Lower lobe of right lung (tissue), 2 donors: ENCODE results near the gene TGFA. TPM values are rescaled to one million over a fixed set of nuclear protein-coding genes. Genes with fewer than 3 reads are reported as not detected.

Experiments used
- ATAC-seq, 2 donors: fragments of 200-7000 bp; cut with Tn5 transposase; one replicate each; pipeline ENCODE4 v1.9.1; 2020 to 2022; ENCODE audit warnings: mild to moderate bottlenecking in 2 of 2, moderate library complexity in 2 of 2
- DNase-seq: peaks from one replicate; pipeline ENCODE4 v3.0.0-alpha.2; 2020
- H3K27ac ChIP-seq: fragments of 200-600 bp; one replicate; pipeline ENCODE4 v1.8.0; 2022
- H3K27me3 ChIP-seq: fragments of 200-600 bp; one replicate; pipeline ENCODE4 v1.8.0; 2022; ENCODE audit warnings: low read depth
- H3K36me3 ChIP-seq: fragments of 200-600 bp; one replicate; pipeline ENCODE4 v1.8.0; 2022; ENCODE audit warnings: mild to moderate bottlenecking
- H3K4me1 ChIP-seq: fragments of 200-600 bp; one replicate; pipeline ENCODE4 v1.8.0; 2022
- H3K4me3 ChIP-seq: fragments of 200-600 bp; one replicate; pipeline ENCODE4 v1.8.0; 2022; ENCODE audit warnings: mild to moderate bottlenecking
- H3K9me3 ChIP-seq: fragments of 200-600 bp; one replicate; pipeline ENCODE4 v1.8.0; 2022
- intact Hi-C: fragments of 100-400 bp; cut with DNase I; formaldehyde crosslinking; loops from one replicate; pipeline ENCODE4 v1.11.0; 2022
- total RNA-seq: library from RNA; stranded (reverse); fragmentation: NEBNext Ultra II Directional; extraction: Animal tissue kit (Norgen Biotek cat#: 25700); gene quantifications from one replicate; pipeline ENCODE4 v1.2.1, GENCODE V29; 2021
- TF ChIP-seq, protein P1 (sequence below): fragments of 200-600 bp; IDR thresholded peaks from one replicate; pipeline ENCODE4 v1.8.0; 2022; ENCODE audit warnings: antibody characterized with exemption, mild to moderate bottlenecking
- donor health status: DM: no; HTN: yes; CAD: no; lungs with severe emphysema.

The TGFA gene
- total RNA-seq, 1 donor from 2014 or later = 8.2 TPM

DNA sequence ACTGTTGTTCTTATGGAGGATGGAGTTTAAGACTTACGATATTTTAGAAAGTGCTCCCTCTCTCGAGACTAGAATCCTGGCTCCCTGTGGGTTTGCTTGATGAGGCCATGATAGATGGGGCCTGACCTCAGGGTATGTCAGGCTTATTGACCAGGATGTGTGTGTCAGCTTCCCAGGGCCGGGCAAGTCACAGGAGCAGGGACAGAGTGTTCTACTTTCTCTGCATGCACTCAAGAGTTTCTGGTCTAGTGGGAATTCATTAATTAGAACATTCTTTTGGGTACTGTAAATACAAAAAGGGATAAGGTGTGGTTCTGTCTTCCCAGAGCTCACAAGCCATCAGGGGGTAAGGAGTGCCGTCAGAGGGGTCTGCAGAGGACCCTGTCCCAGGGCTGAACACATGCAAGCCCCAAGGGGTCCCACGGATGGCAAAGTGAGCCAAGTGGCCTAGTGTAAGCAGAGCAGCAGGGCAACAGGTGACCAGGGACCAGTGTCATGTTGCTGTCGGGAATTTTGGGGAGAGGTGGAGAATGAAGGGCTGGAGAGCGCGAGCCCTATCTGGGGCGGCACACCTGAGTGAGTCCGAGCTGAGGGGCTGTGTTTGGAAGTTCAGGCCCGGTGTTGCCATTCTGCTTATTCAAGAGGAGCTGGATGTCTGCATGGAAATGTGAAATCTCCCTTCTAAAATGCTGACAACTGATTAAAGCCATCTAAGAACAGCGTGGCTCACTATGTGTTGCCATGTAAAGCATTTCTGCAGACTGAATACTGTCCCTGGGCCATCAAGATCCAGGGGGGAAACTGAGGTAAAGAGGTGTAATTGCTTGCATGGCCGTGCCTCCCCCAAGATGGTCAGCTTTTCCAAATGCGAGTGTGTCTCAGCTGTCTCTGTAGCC, 91.4 kb downstream of the TGFA start:
- TF ChIP-seq, protein P1, sequence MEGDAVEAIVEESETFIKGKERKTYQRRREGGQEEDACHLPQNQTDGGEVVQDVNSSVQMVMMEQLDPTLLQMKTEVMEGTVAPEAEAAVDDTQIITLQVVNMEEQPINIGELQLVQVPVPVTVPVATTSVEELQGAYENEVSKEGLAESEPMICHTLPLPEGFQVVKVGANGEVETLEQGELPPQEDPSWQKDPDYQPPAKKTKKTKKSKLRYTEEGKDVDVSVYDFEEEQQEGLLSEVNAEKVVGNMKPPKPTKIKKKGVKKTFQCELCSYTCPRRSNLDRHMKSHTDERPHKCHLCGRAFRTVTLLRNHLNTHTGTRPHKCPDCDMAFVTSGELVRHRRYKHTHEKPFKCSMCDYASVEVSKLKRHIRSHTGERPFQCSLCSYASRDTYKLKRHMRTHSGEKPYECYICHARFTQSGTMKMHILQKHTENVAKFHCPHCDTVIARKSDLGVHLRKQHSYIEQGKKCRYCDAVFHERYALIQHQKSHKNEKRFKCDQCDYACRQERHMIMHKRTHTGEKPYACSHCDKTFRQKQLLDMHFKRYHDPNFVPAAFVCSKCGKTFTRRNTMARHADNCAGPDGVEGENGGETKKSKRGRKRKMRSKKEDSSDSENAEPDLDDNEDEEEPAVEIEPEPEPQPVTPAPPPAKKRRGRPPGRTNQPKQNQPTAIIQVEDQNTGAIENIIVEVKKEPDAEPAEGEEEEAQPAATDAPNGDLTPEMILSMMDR = no peak
- H3K4me1 ChIP-seq = no peaks in the 10 kb centered on the region
- intact Hi-C loops = no loop called here
- ATAC-seq (no peak), DNase-seq (no peak)
- no peaks in the 10 kb centered on the region for H3K27me3 ChIP-seq
- H3K4me3 ChIP-seq = no peak overlapping the region
- no peaks in the 10 kb centered on the region for H3K9me3 ChIP-seq
- H3K36me3 ChIP-seq = no peaks in the 10 kb centered on the region
- H3K27ac ChIP-seq = no peak overlapping the region

GRCh38 chr2:70461414-70461813, 92.2 kb downstream of the TGFA start:
- no peak for ATAC-seq
- no peak for DNase-seq
- Histone ChIP-seq H3K27ac (no peak overlapping the region), H3K9me3 (no peaks in the 10 kb centered on the region), H3K4me1 (no peaks in the 10 kb centered on the region), H3K27me3 (no peaks in the 10 kb centered on the region), H3K4me3 (no peak overlapping the region), H3K36me3 (no peaks in the 10 kb centered on the region)
- TF ChIP-seq, protein P1 = no peak
- intact Hi-C loops = no loop called here

- DNase-seq (no peak), ATAC-seq (no peak)
- H3K9me3 ChIP-seq = no peaks in the 10 kb centered on the region
- H3K4me1 ChIP-seq = no peaks in the 10 kb centered on the region
- H3K27ac ChIP-seq = no peak overlapping the region
- intact Hi-C loops = no loop called here
- no peaks in the 10 kb centered on the region for H3K36me3 ChIP-seq
- H3K27me3 ChIP-seq = no peaks in the 10 kb centered on the region
- H3K4me3 ChIP-seq = no peak overlapping the region
- TF ChIP-seq, protein P1 = no peak
Measured at GRCh38 chr2:70460333-70460732, 93.3 kb downstream of the TGFA start.

GRCh38 chr2:70458661-70459060, 95.0 kb downstream of the TGFA start:
- ATAC-seq = no peak
- TF ChIP-seq, protein P1 = no peak
- intact Hi-C loops = no loop called here
- DNase-seq = no peak
- Histone ChIP-seq H3K27ac (no peak overlapping the region), H3K9me3 (no peaks in the 10 kb centered on the region), H3K36me3 (no peaks in the 10 kb centered on the region), H3K4me1 (no peaks in the 10 kb centered on the region), H3K4me3 (no peak overlapping the region), H3K27me3 (no peaks in the 10 kb centered on the region)

DNA sequence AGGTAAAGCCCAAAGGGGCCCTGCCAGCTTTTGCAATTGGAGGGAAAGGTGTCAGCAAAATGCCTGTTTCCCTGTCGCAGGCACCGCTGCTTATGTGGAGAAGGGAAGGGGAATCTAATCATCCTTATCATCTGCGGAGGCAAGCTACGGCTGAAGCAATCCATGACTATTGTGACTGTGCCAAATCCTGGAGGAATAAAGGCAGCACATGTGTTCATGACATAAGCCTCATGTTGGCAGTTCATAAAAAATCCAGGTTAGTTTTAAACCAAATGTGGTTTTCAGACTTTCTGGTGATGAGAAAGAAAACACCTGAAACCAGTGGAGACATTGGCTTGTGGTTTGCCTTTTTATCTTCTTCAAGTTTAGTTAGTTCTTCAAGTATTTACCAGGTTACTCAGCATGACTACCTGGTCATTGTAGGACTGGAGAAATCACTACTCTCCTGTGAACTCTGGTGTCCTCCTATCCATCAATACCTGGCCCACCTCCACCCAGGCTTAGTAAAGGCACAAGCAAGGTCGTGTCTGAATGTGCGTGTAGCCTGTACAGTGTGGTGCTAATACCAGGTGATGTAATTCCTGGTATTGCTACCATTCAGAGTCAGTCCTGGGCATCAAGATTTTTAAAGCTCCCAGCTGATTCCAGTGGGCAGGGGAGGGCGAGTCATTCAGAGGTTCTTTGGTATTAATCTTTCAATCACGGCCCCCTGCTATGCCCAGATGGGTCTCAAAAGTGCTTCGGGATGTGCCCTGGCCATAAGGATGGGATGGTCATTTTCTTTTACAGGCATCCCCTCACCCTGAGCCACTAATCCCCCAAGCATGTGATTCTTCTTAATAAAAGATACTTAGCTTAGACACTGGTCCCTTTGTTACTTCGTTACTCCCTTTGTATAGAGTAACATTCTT, 96.8 kb downstream of the TGFA start:
- intact Hi-C loops = no loop called here
- H3K27me3 ChIP-seq = no peaks in the 10 kb centered on the region
- H3K36me3 ChIP-seq = peaks cover 2% of the 10 kb centered on the region
- no peaks in the 10 kb centered on the region for H3K4me1 ChIP-seq
- no peak for DNase-seq
- H3K9me3 ChIP-seq = no peaks in the 10 kb centered on the region
- TF ChIP-seq, protein P1 = no peak
- H3K4me3 ChIP-seq = no peak overlapping the region
- no peak for ATAC-seq
- H3K27ac ChIP-seq = no peak overlapping the region
